Stomach (tissue), 4 donors: ENCODE measurements around the gene CRYBB1.

ENCODE experiments used
- CTCF ChIP-seq, 7 experiments: fragments of 450-650 bp in 4 of 7; fragments of 200-600 bp in 3 of 7; sonication (generic) in 3 of 7; IDR thresholded peaks; one replicate each; pipeline ENCODE4 v1.5.1; 2016 to 2019; ENCODE audit warnings: antibody characterized with exemption in 7 of 7, control low read depth in 2 of 7, mild to moderate bottlenecking in 1 of 7
- EP300 ChIP-seq: sonication (generic); formaldehyde crosslinking; IDR thresholded peaks from one replicate; pipeline ENCODE4 v1.6.1; 2017; ENCODE audit warnings: antibody characterized with exemption
- POLR2A ChIP-seq, 4 donors: fragments of 450-650 bp; IDR thresholded peaks; one replicate each; pipeline ENCODE4 v1.6.1; 2016; ENCODE audit warnings: antibody characterized with exemption in 4 of 4, control low read depth in 2 of 4, mild to moderate bottlenecking in 1 of 4, moderate library complexity in 1 of 4
- POLR2AphosphoS5 ChIP-seq, 3 donors: sonication (generic); formaldehyde crosslinking; IDR thresholded peaks; one replicate each; pipeline ENCODE4 v1.6.1; 2016; ENCODE audit warnings: antibody characterized with exemption in 3 of 3

GRCh38 chr22:26564672-26565071 lies 53.2 kb downstream of the CRYBB1 start:
- no peak for TF ChIP-seq CTCF (IDR thresholded peaks at IDR 0.05)
- TF ChIP-seq POLR2A (IDR thresholded peaks at IDR 0.05): no peak
- TF ChIP-seq EP300: no peak
- TF ChIP-seq POLR2AphosphoS5 (IDR thresholded peaks at IDR 0.05): no peak
